ENCODE measurements around the gene DOK3. TPM values are rescaled to one million over a fixed set of nuclear protein-coding genes. Genes with fewer than 3 reads are reported as not detected.
A peak's percentile ranks its signal among the peaks of the same experiment; 100 is the strongest.

The DOK3 gene
- total RNA-seq, 1 donor from 2014 or later: 16.3 TPM

DNA sequence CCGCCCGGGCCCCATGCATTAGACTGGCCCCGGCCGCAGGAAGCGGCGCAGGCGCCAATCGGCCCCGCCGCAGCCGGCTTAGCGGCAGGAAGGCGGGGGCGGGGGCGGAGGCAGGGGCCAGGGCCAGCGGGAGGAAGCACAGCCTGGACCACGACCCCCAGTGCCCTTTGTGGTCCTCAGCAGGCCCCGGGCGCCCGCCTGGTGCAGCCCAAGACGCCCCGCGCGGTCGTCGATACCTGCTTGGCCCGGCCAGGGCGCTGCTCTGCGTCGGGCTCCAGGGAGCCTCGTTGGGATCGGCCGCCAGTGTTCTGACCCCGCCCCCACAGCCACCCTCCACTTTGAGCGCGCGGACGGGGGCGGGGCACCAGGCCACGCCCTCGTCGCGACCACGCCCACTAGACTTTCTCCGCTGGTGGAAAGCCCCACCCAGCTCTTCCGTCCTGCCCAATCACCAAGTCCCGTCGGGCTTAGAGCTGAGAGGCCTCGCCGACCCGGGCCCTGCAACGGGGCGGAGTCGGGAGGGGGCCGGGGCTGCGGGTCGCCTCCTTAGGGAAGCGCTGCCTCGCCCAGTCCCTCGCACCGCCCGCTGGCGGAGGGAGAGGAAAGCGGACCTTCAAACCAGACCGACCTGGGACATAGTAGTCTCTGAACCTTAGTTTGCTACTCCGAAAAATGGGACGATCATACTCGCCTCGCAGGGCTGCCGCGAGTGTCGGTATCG, 12.2 kb downstream of the DOK3 start, which contains the start of gene PDLIM7:
Gene PDLIM7, minus strand, starts transcription at position 313 of the 721 bp plus-strand sequence. CDS start 1,092 bp downstream, outside the sequence.
- Mint-ChIP-seq H3K27me3 (ENCODE audit: low read depth, unreplicated experiment) (no peaks in the 10 kb centered on the region), H3K36me3 (ENCODE audit: low read depth, unreplicated experiment) (peaks cover 7% of the 10 kb centered on the region), H3K27ac (ENCODE audit: unreplicated experiment) (peak within 1 kb of the TSS; percentile 92), H3K4me3 (ENCODE audit: unreplicated experiment) (peak within 1 kb of the TSS; percentile 88), H3K4me1 (ENCODE audit: low read depth, unreplicated experiment) (peaks cover 46% of the 10 kb centered on the region), H3K9me3 (ENCODE audit: unreplicated experiment) (no peaks in the 10 kb centered on the region)
- H3K4me3 ChIP-seq (ENCODE audit: insufficient read depth, low read depth, low read length): peak within 1 kb of the TSS; percentile 82
- H3K27ac ChIP-seq (ENCODE audit: low read depth, low read length): peak within 1 kb of the TSS; percentile 94
- H3K27me3 ChIP-seq (ENCODE audit: insufficient read depth, low read length): no peaks in the 10 kb centered on the region
- peaks cover 60% of the 10 kb centered on the region for H3K4me1 ChIP-seq (ENCODE audit: insufficient read depth, low read length)
- DNase-seq (ENCODE audit: low read depth): peak; percentile 91
- H3K9me3 ChIP-seq (ENCODE audit: insufficient read depth, low read depth, low read length): no peaks in the 10 kb centered on the region
- H3K4me2 ChIP-seq (ENCODE audit: low read length): peak within 1 kb of the TSS; percentile 96
- peaks cover 49% of the 10 kb centered on the region for H3K79me2 ChIP-seq (ENCODE audit: insufficient read depth, low read length)
- peaks cover 27% of the 10 kb centered on the region for H4K20me1 ChIP-seq (ENCODE audit: insufficient read depth, low read length)
- no peak for TF ChIP-seq EZH2 (IDR thresholded peaks at IDR 0.05; ENCODE audit: insufficient read depth, low read length)
- TF ChIP-seq, protein P1, sequence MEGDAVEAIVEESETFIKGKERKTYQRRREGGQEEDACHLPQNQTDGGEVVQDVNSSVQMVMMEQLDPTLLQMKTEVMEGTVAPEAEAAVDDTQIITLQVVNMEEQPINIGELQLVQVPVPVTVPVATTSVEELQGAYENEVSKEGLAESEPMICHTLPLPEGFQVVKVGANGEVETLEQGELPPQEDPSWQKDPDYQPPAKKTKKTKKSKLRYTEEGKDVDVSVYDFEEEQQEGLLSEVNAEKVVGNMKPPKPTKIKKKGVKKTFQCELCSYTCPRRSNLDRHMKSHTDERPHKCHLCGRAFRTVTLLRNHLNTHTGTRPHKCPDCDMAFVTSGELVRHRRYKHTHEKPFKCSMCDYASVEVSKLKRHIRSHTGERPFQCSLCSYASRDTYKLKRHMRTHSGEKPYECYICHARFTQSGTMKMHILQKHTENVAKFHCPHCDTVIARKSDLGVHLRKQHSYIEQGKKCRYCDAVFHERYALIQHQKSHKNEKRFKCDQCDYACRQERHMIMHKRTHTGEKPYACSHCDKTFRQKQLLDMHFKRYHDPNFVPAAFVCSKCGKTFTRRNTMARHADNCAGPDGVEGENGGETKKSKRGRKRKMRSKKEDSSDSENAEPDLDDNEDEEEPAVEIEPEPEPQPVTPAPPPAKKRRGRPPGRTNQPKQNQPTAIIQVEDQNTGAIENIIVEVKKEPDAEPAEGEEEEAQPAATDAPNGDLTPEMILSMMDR (IDR thresholded peaks at IDR 0.05; ENCODE audit: insufficient read depth, low read depth, low read length): no peak
- peak within 1 kb of the TSS; percentile 89 for H3K9ac ChIP-seq (ENCODE audit: low read length)
- FAIRE-seq: no peak
- peaks cover 16% of the 10 kb centered on the region for H3K36me3 ChIP-seq (ENCODE audit: insufficient read depth, low read length)
- no peak within 1 kb of the TSS for H2AFZ ChIP-seq (ENCODE audit: low read depth, low read length)

DNA sequence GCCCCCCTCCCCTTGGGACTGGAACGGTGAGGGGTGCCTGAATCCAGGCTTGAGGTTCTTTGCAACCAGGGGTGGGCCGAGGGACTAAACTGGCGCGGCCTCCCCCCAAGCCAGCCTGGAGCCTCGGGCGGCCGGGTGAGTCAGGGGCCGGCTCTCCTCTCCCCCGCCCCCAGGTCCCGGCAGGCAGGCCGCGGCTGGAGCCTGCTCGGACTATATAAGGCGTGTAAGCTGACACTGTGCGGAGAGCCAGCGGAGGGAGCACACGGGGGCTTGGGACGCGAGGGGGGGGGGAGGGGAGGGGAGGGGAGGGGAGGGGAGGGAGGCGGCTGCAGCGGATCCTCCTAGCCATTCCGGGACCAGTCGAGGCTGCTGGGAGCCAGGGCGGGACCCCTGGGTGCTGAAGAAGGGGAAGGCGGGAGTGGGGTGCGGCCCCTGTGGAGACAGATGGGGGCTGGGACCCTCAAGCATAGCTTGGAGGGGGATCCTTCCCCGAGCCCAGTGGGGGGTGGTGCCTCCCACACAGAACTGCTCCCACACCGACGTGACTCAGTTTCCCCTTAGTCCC, 12.8 kb downstream of the DOK3 start:
- H2AFZ ChIP-seq (ENCODE audit: low read depth, low read length): no peak overlapping the region
- peak overlapping the region; percentile 82 for H3K4me3 ChIP-seq (ENCODE audit: insufficient read depth, low read depth, low read length)
- no peaks in the 10 kb centered on the region for H3K27me3 ChIP-seq (ENCODE audit: insufficient read depth, low read length)
- peaks cover 55% of the 10 kb centered on the region for H3K79me2 ChIP-seq (ENCODE audit: insufficient read depth, low read length)
- FAIRE-seq (no peak), DNase-seq (ENCODE audit: low read depth) (peak; percentile 88)
- Mint-ChIP-seq H3K27me3 (ENCODE audit: low read depth, unreplicated experiment) (no peaks in the 10 kb centered on the region), H3K36me3 (ENCODE audit: low read depth, unreplicated experiment) (peaks cover 4% of the 10 kb centered on the region), H3K9me3 (ENCODE audit: unreplicated experiment) (no peaks in the 10 kb centered on the region), H3K4me1 (ENCODE audit: low read depth, unreplicated experiment) (peaks cover 42% of the 10 kb centered on the region), H3K4me3 (ENCODE audit: unreplicated experiment) (peak overlapping the region; percentile 88), H3K27ac (ENCODE audit: unreplicated experiment) (peak overlapping the region; percentile 92)
- H3K27ac ChIP-seq (ENCODE audit: low read depth, low read length): peak overlapping the region; percentile 94
- no peaks in the 10 kb centered on the region for H3K9me3 ChIP-seq (ENCODE audit: insufficient read depth, low read depth, low read length)
- peak overlapping the region; percentile 89 for H3K9ac ChIP-seq (ENCODE audit: low read length)
- peaks cover 66% of the 10 kb centered on the region for H3K4me1 ChIP-seq (ENCODE audit: insufficient read depth, low read length)
- TF ChIP-seq, protein P1 (IDR thresholded peaks at IDR 0.05; ENCODE audit: insufficient read depth, low read depth, low read length): no peak
- TF ChIP-seq EZH2 (IDR thresholded peaks at IDR 0.05; ENCODE audit: insufficient read depth, low read length): no peak
- H3K36me3 ChIP-seq (ENCODE audit: insufficient read depth, low read length): peaks cover 16% of the 10 kb centered on the region
- H4K20me1 ChIP-seq (ENCODE audit: insufficient read depth, low read length): peaks cover 32% of the 10 kb centered on the region
- peak overlapping the region; percentile 96 for H3K4me2 ChIP-seq (ENCODE audit: low read length)
